ENCODE results near the gene ZNF532. TPM values are rescaled to one million over a fixed set of nuclear protein-coding genes. Genes with fewer than 3 reads are reported as not detected.
A peak's percentile ranks its signal among the peaks of the same experiment; 100 is the strongest.

ZNF532 gene
- total and polyA plus RNA-seq, 2 donors (not counting 3 experiments of a cell fraction or from before 2014, with no cell fraction given) = 42.3 to 70.1 TPM

GRCh38 chr18:59002974-59003594, 138.4 kb downstream of the ZNF532 start:
- no peak for DNase-seq (ENCODE audit: low read depth, low spot score)
- no peak for TF ChIP-seq MAX (IDR thresholded peaks at IDR 0.05; ENCODE audit: insufficient read depth, insufficient read length)
- no peak for TF ChIP-seq GATA2 (IDR thresholded peaks at IDR 0.05; ENCODE audit: insufficient read depth, insufficient read length, low read depth, low read length)
- no peak for TF ChIP-seq JUN (IDR thresholded peaks at IDR 0.05; ENCODE audit: borderline replicate concordance, insufficient read depth, insufficient read length, low read depth)
- TF ChIP-seq POLR2A (IDR thresholded peaks at IDR 0.05; ENCODE audit: low read depth, low read length) = no peak
- no peak for TF ChIP-seq MYC (IDR thresholded peaks at IDR 0.05; ENCODE audit: low read depth, low read length)
- no peak for TF ChIP-seq FOS (IDR thresholded peaks at IDR 0.05; ENCODE audit: borderline replicate concordance, insufficient read depth, low read length)
- H3K9me1 ChIP-seq (replicated peaks; ENCODE audit: control insufficient read depth, extremely low read depth, insufficient read depth, low read length) = no peaks in the 10 kb centered on the region
- H3K4me2 ChIP-seq (ENCODE audit: insufficient read depth, low read length) = no peak overlapping the region
- POLR2A ChIA-PET = no interaction called here
- no peak overlapping the region for H3K9ac ChIP-seq (replicated peaks; ENCODE audit: extremely low read depth, insufficient read depth, low read length)
- no peak for FAIRE-seq
- H2AFZ ChIP-seq (ENCODE audit: low read depth, low read length) = no peak overlapping the region
- intact Hi-C loops (cut with micrococcal nuclease) = no loop called here
- H3K4me3 ChIP-seq (replicated peaks in 1 of 3; ENCODE audit: insufficient read depth in 1 of 3, low read depth in 1 of 3, low read length in 3 of 3) = no peak overlapping the region
- no TSS peak for BruUV-seq (replicated peaks)
- no peaks in the 10 kb centered on the region for H3K9me3 ChIP-seq (replicated peaks; ENCODE audit: control insufficient read depth, insufficient read depth, low read length)
- no peaks in the 10 kb centered on the region for H3K36me3 ChIP-seq (ENCODE audit: control insufficient read depth in 2 of 2, extremely low read depth in 1 of 2, insufficient read depth in 2 of 2, low read length in 2 of 2)
- H3K27me3 ChIP-seq (ENCODE audit: control insufficient read depth in 2 of 2, insufficient read depth in 2 of 2, low read length in 2 of 2) = no peaks in the 10 kb centered on the region
- no peaks in the 10 kb centered on the region for H4K20me1 ChIP-seq (replicated peaks; ENCODE audit: control insufficient read depth, extremely low read depth, insufficient read depth, low read length)
- no peak overlapping the region for H3K27ac ChIP-seq (ENCODE audit: insufficient read depth, low read depth, low read length)
- CTCF ChIA-PET = no interaction called here
- H3K4me1 ChIP-seq (ENCODE audit: control insufficient read depth, extremely low read depth, insufficient read depth, low read length) = peaks cover 10% of the 10 kb centered on the region
- no peaks in the 10 kb centered on the region for H3K79me2 ChIP-seq (ENCODE audit: control insufficient read depth, insufficient read depth, low read length)
- dilution Hi-C loops (cut with MboI; ENCODE audit: extremely low pct_ligation_motif_present, low sequenced_read_pairs) = no loop called here

- Histone ChIP-seq H3K27ac (ENCODE audit: insufficient read depth, low read depth, low read length) (no peak overlapping the region), H3K4me3 (replicated peaks in 1 of 3; ENCODE audit: insufficient read depth in 1 of 3, low read depth in 1 of 3, low read length in 3 of 3) (no peak overlapping the region), H3K9ac (replicated peaks; ENCODE audit: extremely low read depth, insufficient read depth, low read length) (no peak overlapping the region), H3K79me2 (ENCODE audit: control insufficient read depth, insufficient read depth, low read length) (no peaks in the 10 kb centered on the region), H3K4me1 (ENCODE audit: control insufficient read depth, extremely low read depth, insufficient read depth, low read length) (peaks cover 7% of the 10 kb centered on the region), H3K9me3 (replicated peaks; ENCODE audit: control insufficient read depth, insufficient read depth, low read length) (no peaks in the 10 kb centered on the region), H3K9me1 (replicated peaks; ENCODE audit: control insufficient read depth, extremely low read depth, insufficient read depth, low read length) (no peaks in the 10 kb centered on the region), H3K4me2 (ENCODE audit: insufficient read depth, low read length) (no peak overlapping the region), H4K20me1 (replicated peaks; ENCODE audit: control insufficient read depth, extremely low read depth, insufficient read depth, low read length) (no peaks in the 10 kb centered on the region), H3K27me3 (ENCODE audit: control insufficient read depth in 2 of 2, insufficient read depth in 2 of 2, low read length in 2 of 2) (no peaks in the 10 kb centered on the region), H3K36me3 (ENCODE audit: control insufficient read depth in 2 of 2, extremely low read depth in 1 of 2, insufficient read depth in 2 of 2, low read length in 2 of 2) (no peaks in the 10 kb centered on the region), H2AFZ (ENCODE audit: low read depth, low read length) (peak overlapping the region; percentile 28)
- POLR2A ChIA-PET = no interaction called here
- peak; percentile 30 for DNase-seq (ENCODE audit: low read depth, low spot score)
- BruUV-seq (replicated peaks) = no TSS peak
- FAIRE-seq = peak; percentile 75
- intact Hi-C loops (cut with micrococcal nuclease) = loop anchor here (1.0 kb wide), 1 partner anchor 13 kb away; no protein-coding TSS in a partner anchor
- TF ChIP-seq JUN (IDR thresholded peaks at IDR 0.05; ENCODE audit: borderline replicate concordance, insufficient read depth, insufficient read length, low read depth) (no peak), GATA2 (IDR thresholded peaks at IDR 0.05; ENCODE audit: insufficient read depth, insufficient read length, low read depth, low read length) (no peak), FOS (IDR thresholded peaks at IDR 0.05; ENCODE audit: borderline replicate concordance, insufficient read depth, low read length) (no peak), POLR2AphosphoS5 (IDR thresholded peaks at IDR 0.05; ENCODE audit: insufficient read depth, low read depth, low read length) (no peak), MYC (IDR thresholded peaks at IDR 0.05; ENCODE audit: low read depth, low read length) (no peak)
- dilution Hi-C loops (cut with MboI; ENCODE audit: extremely low pct_ligation_motif_present, low sequenced_read_pairs) = no loop called here
- CTCF ChIA-PET = no interaction called here
Observed at GRCh38 chr18:59005262-59005661, 140.6 kb downstream of the ZNF532 start.
